ENCODE data around the gene RNASE3.
"Not testable (repeated sequence)": the region's sequence is repeated elsewhere in the genome, so short reads cannot be mapped to it uniquely, and the experiment has no call there.

RNASE3 gene

DNA sequence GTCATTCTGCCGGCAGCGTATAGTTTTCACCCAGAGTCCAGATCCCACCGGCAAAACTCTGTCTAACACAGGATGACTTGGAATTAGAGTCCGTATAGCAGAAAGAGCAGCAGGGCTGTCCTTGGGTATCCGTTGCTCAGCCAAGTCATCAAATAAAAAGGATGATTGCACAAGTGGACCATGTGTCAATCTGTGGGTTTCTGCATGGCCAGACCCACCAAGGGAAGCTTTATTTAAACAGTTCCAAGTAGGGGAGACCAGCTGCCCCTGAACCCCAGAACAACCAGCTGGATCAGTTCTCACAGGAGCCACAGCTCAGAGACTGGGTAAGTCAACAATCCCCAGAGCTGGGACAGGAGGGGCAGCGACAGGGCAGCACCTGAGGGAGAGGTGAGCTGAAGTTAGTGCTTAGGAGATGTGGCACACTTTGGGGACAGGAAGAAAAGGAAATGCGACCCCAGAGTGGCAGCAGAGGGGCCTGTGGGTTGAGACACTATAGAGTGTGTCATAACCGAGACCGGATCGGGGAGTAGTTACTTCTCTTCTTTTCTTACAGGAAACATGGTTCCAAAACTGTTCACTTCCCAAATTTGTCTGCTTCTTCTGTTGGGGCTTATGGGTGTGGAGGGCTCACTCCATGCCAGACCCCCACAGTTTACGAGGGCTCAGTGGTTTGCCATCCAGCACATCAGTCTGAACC lies at the start of gene RNASE3:
TSS of gene RNASE3 (plus strand) at position 260 of the 700 bp plus-strand sequence. CDS start at position 562, 302 bp downstream.
- peak; percentile 59 for DNase-seq

DNA sequence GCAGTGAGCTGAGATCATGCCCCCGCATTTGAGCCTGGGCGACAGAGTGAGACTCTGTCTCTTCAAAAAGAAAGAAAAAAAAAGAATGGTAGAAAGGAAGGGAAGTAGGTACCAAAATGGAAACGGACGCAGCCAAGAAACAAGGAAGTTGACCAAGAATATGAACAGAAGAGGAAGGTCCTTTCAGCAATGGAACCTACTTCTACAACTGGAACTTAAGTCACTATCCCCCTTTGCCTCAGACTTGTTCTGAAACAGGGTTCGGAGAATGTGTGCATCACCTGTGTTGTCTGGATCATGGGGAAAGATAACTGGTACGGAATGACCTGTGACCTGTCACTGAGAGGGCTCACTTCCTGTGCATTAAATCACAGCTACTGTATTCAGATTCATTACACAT lies 44.6 kb upstream of the RNASE3 start:
- no peak for DNase-seq

DNA sequence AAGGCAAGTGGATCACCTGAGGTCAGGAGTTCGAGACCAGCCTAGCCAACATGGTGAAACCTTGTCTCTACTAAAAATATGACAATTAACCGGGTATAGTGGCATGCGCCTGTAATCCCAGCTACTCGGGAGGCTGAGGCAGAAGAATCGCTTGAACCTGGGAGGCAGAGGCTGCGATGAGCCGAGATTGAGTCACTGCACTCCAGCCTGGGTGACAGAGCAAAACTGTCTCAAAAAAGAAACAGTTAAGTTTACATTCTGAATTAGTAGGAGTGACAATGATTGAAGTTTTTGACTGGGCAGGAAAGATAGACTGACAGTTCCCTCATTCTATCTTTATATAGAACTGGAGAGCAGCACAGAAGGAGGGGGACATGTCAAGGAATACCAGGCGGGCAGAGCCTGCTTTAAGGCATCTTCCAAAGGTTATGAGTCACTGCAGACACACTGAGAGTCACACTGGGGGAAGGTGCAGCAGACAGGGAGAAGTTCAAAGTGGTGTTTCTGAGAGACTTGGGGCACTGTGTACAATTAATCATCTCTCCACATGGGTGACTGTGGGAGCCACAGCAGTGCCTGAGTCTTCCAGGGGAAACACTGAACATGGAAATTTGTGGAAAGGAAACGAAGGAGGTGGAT lies 42.8 kb upstream of the RNASE3 start:
- DNase-seq: no peak

DNA sequence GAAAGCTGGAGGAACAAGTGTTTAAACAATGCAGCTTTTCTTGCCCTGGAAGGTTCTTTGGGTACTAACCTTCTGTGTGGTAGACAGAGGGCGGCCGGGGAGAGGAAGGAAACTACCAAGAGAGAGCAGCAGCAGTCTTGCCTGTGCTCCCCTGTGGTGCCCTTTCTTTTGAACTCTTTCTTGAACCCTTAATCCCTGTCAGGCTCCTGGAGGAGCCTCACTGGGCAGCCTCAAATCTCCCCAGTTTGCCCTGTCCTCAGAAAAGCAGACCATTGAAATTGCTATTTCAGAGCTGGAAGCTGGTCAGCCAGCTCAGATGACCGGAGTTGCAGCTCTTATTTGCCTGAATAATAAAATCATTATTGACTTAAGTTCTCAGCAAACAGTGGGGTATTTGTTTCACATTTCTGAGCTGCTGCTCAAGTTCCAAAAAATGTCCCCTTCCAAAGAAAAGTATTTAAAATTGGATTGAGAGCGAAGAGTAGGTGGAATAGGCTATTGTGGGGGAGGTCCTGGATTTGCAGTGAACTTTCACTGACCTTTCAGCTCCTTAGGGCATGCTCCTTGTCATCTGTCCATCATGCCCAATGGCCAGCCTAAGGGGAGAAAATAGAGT lies 42.1 kb upstream of the RNASE3 start:
- DNase-seq: no peak

DNA sequence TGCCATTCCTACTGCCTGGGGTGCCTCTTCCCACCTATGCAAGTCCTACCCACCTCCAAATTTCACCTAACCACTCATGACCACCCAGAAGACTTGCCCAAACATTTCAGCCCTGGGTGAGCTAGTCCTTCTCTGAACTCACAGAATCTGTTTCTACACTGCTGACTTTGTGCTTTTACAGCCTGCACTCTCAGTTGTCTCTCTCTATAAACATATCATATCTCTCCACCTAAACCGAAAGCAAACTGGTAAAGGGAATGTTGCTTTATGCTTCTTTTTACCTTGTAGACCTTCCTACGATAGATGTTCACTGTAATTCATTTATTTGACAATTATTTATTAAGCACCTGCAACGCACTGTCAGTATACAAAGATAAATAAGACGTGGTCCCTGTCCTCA lies 38.1 kb upstream of the RNASE3 start:
- no peak for DNase-seq

DNA sequence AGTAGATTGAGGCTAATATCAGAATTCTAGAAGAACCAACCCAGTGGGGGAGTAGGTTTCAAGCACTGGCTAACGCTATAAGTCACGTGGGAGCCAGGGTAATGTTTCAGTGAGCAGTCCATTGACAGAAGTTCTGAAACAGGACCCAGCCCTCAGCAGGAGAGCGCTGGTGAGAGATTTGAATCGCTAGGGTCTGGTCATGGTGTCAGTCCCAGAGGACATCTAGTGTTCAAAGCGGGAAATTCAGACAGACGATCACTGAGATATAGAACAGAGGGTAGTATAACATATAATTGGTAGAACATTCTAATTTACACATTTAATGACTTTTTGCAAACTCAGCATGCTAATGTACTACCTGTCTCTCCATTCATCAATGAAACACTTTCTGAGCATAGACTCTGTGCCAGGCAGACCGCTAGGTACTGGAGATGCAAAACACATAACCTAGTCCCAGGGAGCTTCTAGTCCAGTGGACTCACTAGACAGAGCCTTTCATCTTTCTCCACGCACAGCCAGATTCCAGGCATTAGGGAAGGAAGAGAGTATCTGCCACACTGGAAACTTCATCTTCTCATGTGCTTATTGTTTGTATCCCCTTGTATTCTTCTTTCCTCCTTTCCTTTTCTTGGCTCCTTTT lies 35.4 kb upstream of the RNASE3 start:
- DNase-seq: peak; percentile 94

DNA sequence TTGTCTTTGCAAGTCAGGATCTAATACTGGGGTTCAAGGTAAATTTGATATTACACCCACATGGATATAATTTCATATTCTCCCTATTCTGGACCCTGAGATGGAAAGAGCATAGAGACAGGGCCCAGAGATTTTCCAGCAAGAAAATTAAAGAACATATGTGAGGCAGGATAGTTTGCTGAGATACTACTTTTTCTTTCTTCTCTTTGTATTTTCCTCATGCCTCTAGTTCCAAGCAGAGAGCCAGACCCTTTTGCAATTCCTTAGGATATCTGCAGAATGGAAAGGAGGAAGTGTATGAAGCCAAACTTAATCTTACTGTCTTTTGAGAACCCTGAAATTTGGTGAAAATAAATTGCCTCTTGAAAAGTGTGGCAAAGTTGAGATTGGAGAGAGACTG lies 34.0 kb upstream of the RNASE3 start:
- no peak for DNase-seq

DNA sequence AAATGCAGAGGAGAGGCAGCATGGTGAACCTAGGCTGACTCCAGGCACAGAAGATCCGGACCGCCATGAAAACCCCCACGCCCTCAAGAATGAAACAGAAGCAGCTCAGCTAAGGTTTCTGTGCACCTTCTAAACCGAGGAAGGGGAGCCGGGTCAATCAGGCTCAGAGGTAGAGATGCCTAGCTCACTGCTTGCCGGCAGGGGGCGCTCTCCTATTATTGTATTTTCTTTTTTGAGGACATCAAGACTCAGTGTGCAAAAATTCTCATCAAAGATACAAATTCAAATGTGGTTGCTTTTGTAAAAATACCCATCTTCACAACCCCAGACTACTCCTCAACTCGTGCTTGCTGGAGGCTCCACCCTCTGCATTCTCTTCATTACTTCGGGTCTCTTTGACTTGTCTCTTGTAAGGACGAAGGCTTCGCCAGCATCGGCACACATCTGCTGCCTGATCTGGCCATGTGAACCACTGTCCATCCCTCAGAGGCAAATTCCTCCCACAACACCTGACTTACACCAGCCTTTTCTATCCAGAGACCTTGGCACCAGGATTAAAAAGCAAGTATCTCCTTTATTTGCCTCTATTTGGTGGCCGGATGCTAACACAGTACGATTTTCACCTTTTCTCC lies 33.4 kb upstream of the RNASE3 start:
- peak; percentile 89 for DNase-seq

DNA sequence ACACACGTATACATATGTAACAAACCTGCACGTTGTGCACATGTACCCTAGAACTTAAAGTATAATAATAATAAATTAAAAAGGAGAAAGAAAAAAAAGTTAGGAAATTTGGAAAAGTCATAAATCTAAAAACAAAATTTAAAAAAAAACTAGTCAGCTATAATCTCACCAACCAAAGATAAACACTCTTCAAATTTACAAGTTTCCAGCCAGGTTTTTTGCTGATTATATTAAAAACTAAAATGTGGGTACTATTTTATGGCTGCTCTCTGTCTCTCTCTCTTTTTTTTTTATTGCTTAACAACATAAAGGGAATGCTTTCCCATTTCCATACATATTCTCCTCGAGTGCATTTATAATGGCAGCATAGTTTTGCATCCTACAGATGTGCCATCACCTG lies 25.0 kb upstream of the RNASE3 start:
- DNase-seq: no peak

DNA sequence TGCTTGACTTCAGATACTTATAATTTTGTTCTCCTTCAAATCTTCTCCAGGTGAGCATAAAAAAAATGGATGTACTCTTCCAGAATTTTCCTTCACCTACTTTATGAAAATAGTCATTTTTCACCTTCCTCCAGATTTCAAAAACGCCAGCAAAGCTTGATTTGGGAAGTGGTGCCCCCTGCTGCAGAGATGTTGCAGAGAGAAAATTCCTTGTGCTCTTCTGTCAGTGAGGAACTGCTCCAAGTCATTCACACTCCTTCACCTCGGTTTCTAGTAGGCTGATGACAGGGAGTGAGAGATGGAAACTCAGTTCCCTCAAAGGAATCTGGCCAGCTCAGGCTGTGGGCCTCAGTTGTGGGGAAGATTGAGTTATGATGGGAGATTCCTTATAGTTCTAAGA lies 24.2 kb upstream of the RNASE3 start:
- peak; percentile 58 for DNase-seq

DNA sequence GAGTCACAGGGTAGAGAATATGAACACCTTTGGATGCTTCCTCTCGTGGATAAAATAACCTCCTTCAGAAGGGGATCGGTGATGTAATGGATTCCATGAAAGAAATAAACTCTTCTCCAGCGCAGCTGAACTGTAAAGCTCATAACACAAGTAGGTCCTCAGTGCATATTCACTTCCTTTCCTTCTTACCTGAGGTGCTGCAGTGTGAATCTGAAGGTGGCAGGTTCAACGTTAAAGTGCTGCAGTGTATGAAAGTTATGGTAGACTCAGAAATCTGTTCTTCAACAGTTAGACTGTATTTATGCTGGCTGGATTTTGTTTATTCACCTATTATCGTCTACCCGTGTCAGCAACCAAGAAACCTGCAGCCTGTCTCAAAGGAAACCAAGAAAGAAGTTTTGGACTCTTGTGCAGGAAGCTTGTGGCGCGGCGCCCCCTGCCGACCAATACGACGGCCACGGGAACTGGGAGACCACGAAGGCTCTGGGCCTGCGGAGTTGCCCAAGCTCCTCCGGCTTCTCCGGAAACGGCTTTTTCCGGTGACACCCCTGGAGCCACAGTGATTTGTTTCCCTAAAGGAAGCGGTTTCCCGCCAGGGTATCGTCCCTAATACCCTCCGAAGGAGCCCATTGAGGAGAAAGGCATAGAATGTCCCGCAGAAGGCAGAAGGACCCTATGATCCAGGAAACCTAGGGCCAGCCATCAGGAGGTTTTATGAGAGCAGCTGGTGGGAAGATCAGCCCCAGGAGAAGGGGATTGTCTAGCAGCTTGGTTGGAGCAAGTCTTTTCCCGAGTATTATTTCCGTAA lies 17.6 kb upstream of the RNASE3 start:
- DNase-seq: peak; percentile 93

DNA sequence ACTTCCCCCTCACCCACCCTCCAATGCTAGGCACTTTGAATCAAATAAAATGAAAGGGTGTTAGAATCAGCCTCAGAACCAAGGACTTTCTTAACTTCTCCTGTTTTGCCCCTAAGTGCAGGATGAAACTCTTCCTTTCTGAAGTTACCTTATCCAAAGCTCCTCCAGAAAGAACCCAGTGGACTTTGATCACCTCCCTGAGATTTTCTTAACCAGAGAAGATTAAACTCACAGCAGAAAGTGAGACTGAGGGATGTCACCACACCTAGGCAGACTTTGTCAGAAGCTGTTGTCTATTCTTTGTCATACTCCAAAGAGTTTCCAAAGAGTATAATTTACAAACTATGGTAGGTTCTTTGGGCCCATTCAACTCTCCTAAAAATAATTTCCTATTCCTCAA lies 14.2 kb upstream of the RNASE3 start:
- no peak for DNase-seq

DNA sequence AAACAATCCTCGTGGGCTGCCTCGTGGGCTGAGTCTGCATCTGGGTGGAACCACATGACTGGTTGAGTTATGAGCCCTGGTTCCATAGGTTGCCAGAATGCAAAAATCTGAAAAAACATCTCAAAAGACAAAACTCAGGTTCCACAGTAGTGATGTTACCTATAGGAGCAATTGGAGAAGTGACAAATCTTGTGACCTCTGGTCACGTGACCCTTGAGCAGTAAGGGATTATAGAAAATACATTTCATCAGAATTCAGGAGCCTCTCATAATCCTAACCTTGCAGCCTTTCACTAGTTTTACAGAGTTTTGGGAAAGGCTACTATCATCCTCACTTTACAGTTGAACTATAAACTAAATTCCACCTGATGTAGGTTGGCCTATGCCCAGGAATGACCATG lies 12.5 kb upstream of the RNASE3 start:
- DNase-seq: no peak

DNA sequence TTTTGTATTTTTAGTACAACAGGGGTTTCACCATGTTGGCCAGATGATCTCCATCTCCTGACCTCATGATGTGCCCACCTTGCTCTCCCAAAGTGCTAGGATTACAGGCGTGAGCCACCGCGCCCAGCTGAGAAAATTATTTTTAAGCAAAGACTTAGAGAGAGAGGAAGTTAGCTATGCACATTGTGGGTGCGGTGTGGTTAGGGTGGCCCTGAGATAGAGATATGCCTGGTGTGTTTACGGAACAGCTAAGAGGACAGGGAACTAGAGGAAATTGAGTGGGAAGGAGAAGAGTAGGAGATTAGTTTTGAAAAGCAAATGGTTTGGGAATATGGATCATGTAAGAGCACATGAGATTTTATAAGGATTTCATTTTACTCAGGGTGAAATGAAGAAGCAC lies 10.0 kb upstream of the RNASE3 start:
- DNase-seq: peak; percentile 77

DNA sequence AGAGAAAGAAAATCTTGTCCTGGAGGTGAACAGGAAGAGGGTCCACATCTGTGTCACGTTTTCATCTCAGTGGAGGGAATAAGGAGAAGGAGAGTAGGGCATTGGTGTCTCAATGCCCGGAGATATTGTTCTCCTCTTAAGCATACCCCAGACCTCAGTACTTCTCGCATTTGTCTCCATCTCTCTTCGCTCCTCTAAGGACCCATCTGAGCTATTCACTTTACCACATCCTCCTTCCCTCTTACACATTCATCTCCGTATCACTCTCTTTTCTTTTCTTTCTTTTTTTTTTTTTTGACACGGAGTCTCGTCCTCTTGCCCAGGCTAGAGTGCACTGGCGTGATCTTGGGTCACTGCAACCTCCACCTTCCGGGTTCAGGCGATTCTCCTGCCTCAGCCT lies 8.4 kb upstream of the RNASE3 start:
- not testable (repeated sequence) for DNase-seq

DNA sequence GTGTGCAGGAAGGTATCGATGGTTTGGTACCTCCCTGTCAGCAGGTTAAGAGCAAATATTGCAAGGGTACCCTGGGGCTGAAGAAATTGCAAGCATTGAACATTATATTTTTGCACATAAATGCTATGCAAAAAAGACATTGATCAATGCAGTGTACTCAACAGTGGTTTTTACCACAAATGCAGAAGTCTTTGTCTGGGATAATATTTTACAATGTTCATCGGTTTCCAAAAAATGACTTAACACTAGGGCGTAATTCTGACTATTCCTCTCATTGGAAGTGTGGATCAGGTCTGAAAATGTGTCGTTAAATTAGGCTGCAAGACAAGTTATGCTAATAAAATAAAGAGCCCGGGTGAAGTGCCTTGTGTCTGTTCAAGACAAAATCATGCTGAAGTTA lies 2.8 kb upstream of the RNASE3 start:
- DNase-seq: peak; percentile 18

DNA sequence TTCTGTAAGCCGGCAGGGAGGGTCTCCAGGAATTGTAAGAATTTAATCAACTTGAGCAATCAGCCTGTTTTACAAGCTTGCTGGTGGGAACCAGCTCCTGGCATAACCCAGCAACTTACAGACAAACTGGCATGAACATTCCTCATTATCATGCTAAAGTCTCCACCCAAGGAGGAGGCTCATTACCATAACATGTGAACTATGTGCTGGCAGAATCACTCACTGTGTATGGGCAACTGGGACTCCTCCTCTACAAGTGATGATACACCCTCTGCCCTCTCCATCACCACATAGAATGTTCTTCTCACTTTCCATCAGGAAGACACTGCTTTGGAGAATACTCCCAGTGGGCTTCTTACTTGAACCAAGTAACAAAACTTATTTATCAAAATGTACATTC lies 4.1 kb downstream of the RNASE3 start:
- not testable (repeated sequence) for DNase-seq

DNA sequence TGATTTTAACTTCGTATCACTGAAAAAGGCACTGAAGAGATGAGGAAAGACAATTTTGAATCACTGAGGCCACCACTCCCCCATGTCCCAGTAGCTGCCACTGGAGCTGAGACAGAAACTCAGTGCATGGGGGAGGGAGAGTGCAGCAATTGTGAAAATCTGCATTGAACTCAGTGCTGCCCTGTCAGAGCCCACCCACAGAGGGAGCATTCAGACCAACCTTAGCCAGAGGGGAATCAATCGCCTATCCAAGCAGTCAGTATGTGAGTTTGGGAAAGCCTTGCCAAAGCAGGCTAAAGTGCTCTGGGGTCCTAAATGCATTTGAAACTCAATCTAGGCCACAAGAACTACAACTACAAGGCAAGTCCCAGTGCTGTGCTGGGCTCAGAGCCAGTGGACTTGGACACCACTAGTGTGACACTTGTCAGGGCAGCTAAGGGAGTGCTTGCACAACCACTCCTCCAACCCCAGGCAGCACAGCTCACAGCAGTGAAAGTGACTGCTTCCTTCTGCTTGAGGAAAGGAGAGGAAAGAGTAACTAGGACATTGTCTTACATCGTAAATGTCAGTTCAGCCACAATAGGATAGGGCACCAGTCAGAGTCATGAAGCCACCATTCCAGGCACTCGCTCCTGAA lies 13.3 kb downstream of the RNASE3 start:
- DNase-seq: peak; percentile 54

DNA sequence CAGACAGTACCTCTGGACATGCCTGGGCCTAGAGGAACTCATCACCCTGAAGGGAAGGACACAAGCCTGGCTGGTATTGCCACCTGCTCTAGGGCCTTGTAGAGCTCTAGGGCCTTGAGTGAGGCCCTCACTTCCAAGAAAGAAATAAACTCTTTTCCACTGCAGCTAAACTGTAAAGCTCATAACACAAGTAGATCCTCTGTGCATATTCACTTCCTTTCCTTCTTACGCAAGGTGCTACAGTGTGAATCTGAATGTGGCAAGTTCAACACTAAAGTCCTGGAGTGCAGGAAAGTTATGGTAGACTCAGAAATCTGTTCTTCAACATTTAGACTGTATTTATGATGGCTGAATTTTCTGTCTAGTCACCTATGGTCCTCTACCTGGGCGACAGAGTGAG lies 14.5 kb downstream of the RNASE3 start:
- peak; percentile 38 for DNase-seq

DNA sequence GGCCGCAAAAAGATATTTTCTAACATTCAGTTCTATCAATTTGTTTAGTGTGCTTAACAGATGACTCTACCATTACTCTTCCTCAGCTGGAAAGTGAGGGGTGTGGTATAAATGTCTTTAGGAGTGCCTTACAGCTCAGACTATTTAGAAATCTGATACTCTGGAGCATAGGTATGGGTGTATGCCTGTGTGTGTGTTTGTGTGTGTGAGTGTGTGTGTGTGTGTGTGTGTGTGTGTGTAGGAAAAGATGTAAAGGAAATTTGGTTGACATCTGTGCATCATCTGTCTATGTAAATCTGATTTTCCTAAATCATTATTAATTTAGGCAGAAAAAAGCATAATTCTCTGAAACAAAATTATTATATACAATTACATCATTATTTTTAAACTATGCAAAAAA lies 16.0 kb downstream of the RNASE3 start:
- DNase-seq: no peak

DNA sequence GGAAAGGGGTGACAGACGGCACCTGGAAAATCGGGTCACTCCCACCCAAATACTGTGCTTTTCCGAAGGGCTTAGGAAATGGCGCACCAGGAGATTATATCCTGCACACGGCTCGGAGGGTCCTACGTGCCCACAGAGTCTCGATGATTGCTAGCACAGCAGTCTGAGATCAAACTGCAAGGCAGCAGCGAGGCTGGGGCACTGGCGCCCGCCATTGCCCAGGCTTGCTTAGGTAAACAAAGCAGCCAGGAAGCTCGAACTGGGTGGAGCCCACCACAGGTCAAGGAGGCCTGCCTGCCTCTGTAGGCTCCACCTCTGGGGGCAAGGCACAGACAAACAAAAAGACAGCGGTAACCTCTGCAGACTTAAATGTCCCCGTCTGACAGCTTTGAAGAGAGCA lies 19.6 kb downstream of the RNASE3 start:
- DNase-seq: not testable (repeated sequence)

Data from hematopoietic multipotent progenitor cell treated with erythropoietin and hydrocortisone succinate and interleukin-3 and kit ligand, for 4 days (in vitro differentiated cells).